ENCODE data around the gene NELFB. TPM values are rescaled to one million over a fixed set of nuclear protein-coding genes. Genes with fewer than 3 reads are reported as not detected.

Gene NELFB
- total RNA-seq, 3 donors from 2014 or later = 32.6 to 39.2 (median 38.7) TPM

- no peak overlapping the region for H3K27ac ChIP-seq
- H3K4me1 ChIP-seq = peaks cover 0 to 5% of the 10 kb centered on the region in 2 donors
- no peaks in the 10 kb centered on the region for H3K36me3 ChIP-seq
- no peak for DNase-seq (ENCODE audit: low spot score in 2 of 2)
- no peak overlapping the region for H3K4me3 ChIP-seq
- H3K27me3 ChIP-seq = no peaks in the 10 kb centered on the region
- intact Hi-C loops (cut with DNase I; ENCODE audit: low total_unique reads) = loop anchor here (10.0 kb wide), 1 partner anchor 1876 kb away; no protein-coding TSS in a partner anchor
- H3K9me3 ChIP-seq = no peaks in the 10 kb centered on the region
- TF ChIP-seq POLR2A (IDR thresholded peaks at IDR 0.05) (no peak), POLR2AphosphoS5 (IDR thresholded peaks at IDR 0.05) (no peak), CTCF (IDR thresholded peaks at IDR 0.05) (no peak)
Observed at GRCh38 chr9:137250329-137251193, 4.6 kb upstream of the NELFB start.

- TF ChIP-seq POLR2A (IDR thresholded peaks at IDR 0.05) (no peak), POLR2AphosphoS5 (IDR thresholded peaks at IDR 0.05) (no peak), CTCF (IDR thresholded peaks at IDR 0.05) (no peak)
- Histone ChIP-seq H3K27me3 (no peaks in the 10 kb centered on the region), H3K4me3 (no peak within 1 kb of the TSS), H3K4me1 (peaks cover 2 to 8% of the 10 kb centered on the region in 2 donors), H3K27ac (no peak within 1 kb of the TSS), H3K36me3 (no peaks in the 10 kb centered on the region), H3K9me3 (no peaks in the 10 kb centered on the region)
- no peak for DNase-seq (ENCODE audit: low spot score in 2 of 2)
- intact Hi-C loops (cut with DNase I; ENCODE audit: low total_unique reads) = loop anchor here (10.0 kb wide), 1 partner anchor 1876 kb away; no protein-coding TSS in a partner anchor
Observed at GRCh38 chr9:137251194-137251461, 4.0 kb upstream of the NELFB start, which contains the start of gene STPG3. STPG3 (plus strand) TSS chr9:137251286; CDS start chr9:137251287, 1 bp downstream.

- Histone ChIP-seq H3K4me1 (peaks cover 5 to 12% of the 10 kb centered on the region in 2 donors), H3K36me3 (no peaks in the 10 kb centered on the region), H3K9me3 (no peaks in the 10 kb centered on the region), H3K4me3 (no peak overlapping the region), H3K27me3 (no peaks in the 10 kb centered on the region), H3K27ac (no peak overlapping the region)
- DNase-seq (ENCODE audit: low spot score in 2 of 2) = no peak
- TF ChIP-seq POLR2AphosphoS5 (IDR thresholded peaks at IDR 0.05) = no peak
- TF ChIP-seq CTCF (IDR thresholded peaks at IDR 0.05) = no peak
- TF ChIP-seq POLR2A (IDR thresholded peaks at IDR 0.05) = no peak
- intact Hi-C loops (cut with DNase I; ENCODE audit: low total_unique reads) = loop anchor here (10.0 kb wide), 1 partner anchor 1877 kb away; no protein-coding TSS in a partner anchor
Observed at GRCh38 chr9:137251490-137252268, 3.4 kb upstream of the NELFB start.

GRCh38 chr9:137252555-137253506 is 2.3 kb upstream of the NELFB start:
- H3K4me1 ChIP-seq = peaks cover 5 to 12% of the 10 kb centered on the region in 2 donors

More at GRCh38 chr9:137252555-137253506, 2.3 kb upstream of the NELFB start:
- intact Hi-C loops (cut with DNase I; ENCODE audit: low total_unique reads) = loop anchor here (10.0 kb wide), 1 partner anchor 1878 kb away; no protein-coding TSS in a partner anchor
- Histone ChIP-seq H3K27ac (no peak overlapping the region), H3K9me3 (no peaks in the 10 kb centered on the region), H3K36me3 (no peaks in the 10 kb centered on the region), H3K4me3 (no peak overlapping the region), H3K27me3 (no peaks in the 10 kb centered on the region)
- DNase-seq (ENCODE audit: low spot score in 2 of 2) = no peak
- TF ChIP-seq CTCF (IDR thresholded peaks at IDR 0.05) = no peak
- no peak for TF ChIP-seq POLR2A (IDR thresholded peaks at IDR 0.05)
- TF ChIP-seq POLR2AphosphoS5 (IDR thresholded peaks at IDR 0.05) = no peak
